NCI-H2107 (cell line): ENCODE results near the gene KRT78.
"Not testable (repeated sequence)": the region's sequence is repeated elsewhere in the genome, so short reads cannot be mapped to it uniquely, and the experiment has no call there.

Experiments
- DNase-seq: peaks from one replicate; lab custom pipeline; 2025; lab: John Stamatoyannopoulos, UW

Gene KRT78

GRCh38 chr12:52848661-52849255 is at the start of gene KRT78:
TSS of gene KRT78 (minus strand) at chr12:52848994. CDS start at chr12:52848930, 64 bp downstream.
- DNase-seq = no peak

- no peak for DNase-seq
These were observed 47.7 kb upstream of the KRT78 start for GRCh38 chr12:52896190-52897100.

GRCh38 chr12:52895726-52896189 is 47.0 kb upstream of the KRT78 start:
- no peak for DNase-seq

- no peak for DNase-seq
These were observed 44.2 kb upstream of the KRT78 start for GRCh38 chr12:52892974-52893373.

- DNase-seq = no peak
These were observed 43.5 kb upstream of the KRT78 start for GRCh38 chr12:52892207-52892852.

- DNase-seq = no peak
These were observed 42.2 kb upstream of the KRT78 start for GRCh38 chr12:52891044-52891443.

GRCh38 chr12:52890417-52890816 is 41.6 kb upstream of the KRT78 start:
- no peak for DNase-seq

- peak; percentile 72 for DNase-seq
These were observed 35.9 kb upstream of the KRT78 start for GRCh38 chr12:52884526-52885293.

GRCh38 chr12:52880499-52880898 is 31.7 kb upstream of the KRT78 start:
- not testable (repeated sequence) for DNase-seq

GRCh38 chr12:52879394-52880351 is 30.9 kb upstream of the KRT78 start:
- DNase-seq = peak; percentile 89

GRCh38 chr12:52878507-52879393 is 30.0 kb upstream of the KRT78 start:
- DNase-seq = no peak

- DNase-seq = no peak
These were observed 28.4 kb upstream of the KRT78 start for GRCh38 chr12:52877242-52877641.

- DNase-seq = no peak
These were observed 27.6 kb upstream of the KRT78 start for GRCh38 chr12:52876372-52876771.

- no peak for DNase-seq
These were observed 26.0 kb upstream of the KRT78 start for GRCh38 chr12:52874573-52875435.

- DNase-seq = peak; percentile 55
These were observed 25.2 kb upstream of the KRT78 start for GRCh38 chr12:52873832-52874572.

- no peak for DNase-seq
These were observed 24.7 kb upstream of the KRT78 start for GRCh38 chr12:52873513-52873831.

- DNase-seq = no peak
These were observed 24.0 kb upstream of the KRT78 start for GRCh38 chr12:52872644-52873389.
